ENCODE results near the gene FILIP1.

FILIP1 gene

GRCh38 chr6:75329703-75330102 lies 163.9 kb downstream of the FILIP1 start:
- TF ChIP-seq FOXP2 (optimal IDR thresholded peaks at IDR 0.05; ENCODE audit: borderline replicate concordance, extremely low read depth, extremely low read length, insufficient read depth) (no peak), POLR2AphosphoS5 (IDR thresholded peaks at IDR 0.05; ENCODE audit: low read depth, low read length) (no peak), REST (IDR thresholded peaks at IDR 0.05; ENCODE audit: insufficient read depth in 1 of 2, low read depth in 2 of 2, low read length in 2 of 2) (no peak), SIN3A (IDR thresholded peaks at IDR 0.05; ENCODE audit: borderline replicate concordance, insufficient read depth, low read length) (no peak), TAF1 (IDR thresholded peaks at IDR 0.05; ENCODE audit: borderline replicate concordance, insufficient read depth, low read length) (no peak)

- TF ChIP-seq REST (IDR thresholded peaks at IDR 0.05; ENCODE audit: insufficient read depth in 1 of 2, low read depth in 2 of 2, low read length in 2 of 2): no peak
- no peak for TF ChIP-seq FOXP2 (optimal IDR thresholded peaks at IDR 0.05; ENCODE audit: borderline replicate concordance, extremely low read depth, extremely low read length, insufficient read depth)
- TF ChIP-seq SIN3A (IDR thresholded peaks at IDR 0.05; ENCODE audit: borderline replicate concordance, insufficient read depth, low read length): no peak
- no peak for TF ChIP-seq POLR2AphosphoS5 (IDR thresholded peaks at IDR 0.05; ENCODE audit: low read depth, low read length)
- TF ChIP-seq TAF1 (IDR thresholded peaks at IDR 0.05; ENCODE audit: borderline replicate concordance, insufficient read depth, low read length): no peak
These were observed 165.8 kb downstream of the FILIP1 start for GRCh38 chr6:75327807-75328206.

DNA sequence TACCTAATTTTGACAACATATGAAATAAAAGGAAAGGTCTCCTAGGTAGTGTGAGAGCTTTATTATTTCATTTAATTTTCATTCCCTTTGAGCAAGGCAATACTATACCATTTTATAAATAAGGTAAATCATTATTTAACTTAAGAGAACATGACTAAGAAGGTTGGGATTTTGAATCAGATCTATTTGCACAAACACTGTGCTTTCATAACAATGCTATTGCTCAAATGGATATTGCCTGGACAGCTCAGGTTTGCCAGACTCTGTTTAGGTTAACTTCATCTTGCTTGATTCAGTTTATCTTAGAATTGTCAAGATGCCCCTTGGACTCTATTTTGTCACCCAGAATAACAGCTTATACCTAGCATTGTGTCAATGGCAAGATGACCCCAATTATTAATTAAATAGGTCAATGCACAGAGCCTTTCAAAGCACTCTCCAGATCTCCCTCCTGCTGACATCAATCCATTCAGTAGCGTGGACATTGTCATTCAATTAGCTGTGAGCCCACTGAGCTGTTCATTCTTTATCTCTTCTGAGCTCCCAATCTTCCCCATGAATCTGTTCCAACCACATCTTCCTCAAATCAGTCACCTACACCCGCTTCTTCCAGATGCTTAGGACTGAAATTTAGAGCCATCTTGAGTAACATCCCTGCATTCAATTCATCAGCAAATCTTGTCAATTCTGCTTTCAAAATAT lies 166.9 kb downstream of the FILIP1 start:
- TF ChIP-seq REST (IDR thresholded peaks at IDR 0.05; ENCODE audit: insufficient read depth in 1 of 2, low read depth in 2 of 2, low read length in 2 of 2) (no peak), TAF1 (IDR thresholded peaks at IDR 0.05; ENCODE audit: borderline replicate concordance, insufficient read depth, low read length) (no peak), SIN3A (IDR thresholded peaks at IDR 0.05; ENCODE audit: borderline replicate concordance, insufficient read depth, low read length) (no peak)

DNA sequence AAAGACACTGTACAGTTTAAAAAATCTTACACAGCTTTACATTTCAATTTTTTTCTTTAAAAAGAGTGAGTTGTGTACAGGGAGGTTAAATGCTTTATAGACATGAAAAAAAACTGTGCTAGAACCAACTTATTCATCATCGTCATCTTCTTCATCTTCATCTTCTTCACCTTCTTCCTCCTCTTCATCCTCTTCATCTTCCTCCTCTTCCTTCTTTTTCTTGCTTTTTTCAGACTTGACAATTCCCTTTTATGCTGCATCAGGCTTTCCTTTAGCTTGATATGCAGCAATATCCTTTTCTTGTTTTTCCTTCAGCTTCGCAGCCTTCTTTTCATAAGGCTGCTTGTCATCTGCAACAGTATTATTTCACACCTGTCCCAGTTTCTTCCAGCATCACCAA lies 174.7 kb downstream of the FILIP1 start:
- TF ChIP-seq REST (IDR thresholded peaks at IDR 0.05; ENCODE audit: insufficient read depth in 1 of 2, low read depth in 2 of 2, low read length in 2 of 2): no peak
- no peak for TF ChIP-seq POLR2AphosphoS5 (IDR thresholded peaks at IDR 0.05; ENCODE audit: low read depth, low read length)
- TF ChIP-seq FOXP2 (optimal IDR thresholded peaks at IDR 0.05; ENCODE audit: borderline replicate concordance, extremely low read depth, extremely low read length, insufficient read depth): no peak
- no peak for TF ChIP-seq SIN3A (IDR thresholded peaks at IDR 0.05; ENCODE audit: borderline replicate concordance, insufficient read depth, low read length)
- TF ChIP-seq TAF1 (IDR thresholded peaks at IDR 0.05; ENCODE audit: borderline replicate concordance, insufficient read depth, low read length): no peak

Measured in PFSK-1 (cell line).